HEK293T (cell line): ENCODE results near the gene CDV3.
"Not testable (repeated sequence)": the region's sequence is repeated elsewhere in the genome, so short reads cannot be mapped to it uniquely, and the experiment has no call there.

ENCODE experiments used
- CTCF ChIA-PET: fragments of 350-600 bp; formaldehyde crosslinking; extraction: SDS; loops from one replicate; lab custom pipeline; 2021; ENCODE audit warnings: antibody characterized with exemption, inconsistent platforms; lab: Yijun Ruan, JAX
- POLR2A ChIA-PET: fragments of 350-600 bp; formaldehyde crosslinking; extraction: SDS; loops from one replicate; lab custom pipeline; 2020; ENCODE audit warnings: antibody characterized with exemption, inconsistent platforms; lab: Yijun Ruan, JAX
- DNase-seq: peaks from one replicate; pipeline ENCODE4 v3.0.0; 2012; ENCODE audit warnings: mixed read lengths; ENCODE audit errors: extremely low spot score
- ARNT ChIP-seq: fragments of 450-650 bp; IDR thresholded peaks from 2 replicates; pipeline ENCODE4 v1.6.1; 2017; ENCODE audit warnings: mild to moderate bottlenecking
- BHLHE40 ChIP-seq: fragments of 450-650 bp; IDR thresholded peaks from 2 replicates; pipeline ENCODE4 v1.6.1; 2016; ENCODE audit warnings: mild to moderate bottlenecking, moderate library complexity, borderline replicate concordance
- CTBP1 ChIP-seq: fragments of 450-650 bp; IDR thresholded peaks from 2 replicates; pipeline ENCODE4 v1.6.1; 2016; ENCODE audit warnings: borderline replicate concordance
- ELF4 ChIP-seq: fragments of 450-650 bp; IDR thresholded peaks from 2 replicates; pipeline ENCODE4 v1.6.1; 2017; ENCODE audit warnings: antibody characterized with exemption
- FOXA1 ChIP-seq: fragments of 450-650 bp; IDR thresholded peaks from 2 replicates; pipeline ENCODE4 v1.6.1; 2016; ENCODE audit warnings: mild to moderate bottlenecking
- FOXK2 ChIP-seq: fragments of 450-650 bp; IDR thresholded peaks from 2 replicates; pipeline ENCODE4 v1.6.1; 2016; ENCODE audit warnings: mild to moderate bottlenecking
- FOXM1 ChIP-seq: fragments of 450-650 bp; IDR thresholded peaks from 2 replicates; pipeline ENCODE4 v1.6.1; 2017; ENCODE audit warnings: mild to moderate bottlenecking, borderline replicate concordance
- HDGF ChIP-seq: fragments of 450-650 bp; IDR thresholded peaks from 2 replicates; pipeline ENCODE4 v1.6.1; 2017; ENCODE audit warnings: antibody characterized with exemption, borderline replicate concordance
- L3MBTL2 ChIP-seq: fragments of 450-650 bp; conservative IDR thresholded peaks from 2 replicates; pipeline ENCODE4 v1.6.1; 2016; ENCODE audit warnings: mild to moderate bottlenecking
- LEF1 ChIP-seq: fragments of 450-650 bp; IDR thresholded peaks from 2 replicates; pipeline ENCODE4 v1.6.1; 2017; ENCODE audit warnings: mild to moderate bottlenecking, borderline replicate concordance
- NFRKB ChIP-seq: fragments of 450-650 bp; IDR thresholded peaks from 2 replicates; pipeline ENCODE4 v1.6.1; 2016; ENCODE audit warnings: mild to moderate bottlenecking, moderate library complexity
- SP1 ChIP-seq: fragments of 450-650 bp; IDR thresholded peaks from 2 replicates; pipeline ENCODE4 v1.6.1; 2017
- SUZ12 ChIP-seq: fragments of 450-650 bp; IDR thresholded peaks from 2 replicates; pipeline ENCODE4 v1.6.1; 2016; ENCODE audit warnings: mild to moderate bottlenecking
- TARDBP ChIP-seq: fragments of 450-650 bp; IDR thresholded peaks from 2 replicates; pipeline ENCODE4 v1.6.1; 2016
- ZNF384 ChIP-seq: fragments of 450-650 bp; IDR thresholded peaks from 2 replicates; pipeline ENCODE4 v1.6.1; 2016
- TF ChIP-seq, protein P1 (sequence below): fragments of 450-650 bp; IDR thresholded peaks from 2 replicates; pipeline ENCODE4 v1.6.1; 2016

Gene CDV3, protein sequence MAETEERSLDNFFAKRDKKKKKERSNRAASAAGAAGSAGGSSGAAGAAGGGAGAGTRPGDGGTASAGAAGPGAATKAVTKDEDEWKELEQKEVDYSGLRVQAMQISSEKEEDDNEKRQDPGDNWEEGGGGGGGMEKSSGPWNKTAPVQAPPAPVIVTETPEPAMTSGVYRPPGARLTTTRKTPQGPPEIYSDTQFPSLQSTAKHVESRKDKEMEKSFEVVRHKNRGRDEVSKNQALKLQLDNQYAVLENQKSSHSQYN

DNA sequence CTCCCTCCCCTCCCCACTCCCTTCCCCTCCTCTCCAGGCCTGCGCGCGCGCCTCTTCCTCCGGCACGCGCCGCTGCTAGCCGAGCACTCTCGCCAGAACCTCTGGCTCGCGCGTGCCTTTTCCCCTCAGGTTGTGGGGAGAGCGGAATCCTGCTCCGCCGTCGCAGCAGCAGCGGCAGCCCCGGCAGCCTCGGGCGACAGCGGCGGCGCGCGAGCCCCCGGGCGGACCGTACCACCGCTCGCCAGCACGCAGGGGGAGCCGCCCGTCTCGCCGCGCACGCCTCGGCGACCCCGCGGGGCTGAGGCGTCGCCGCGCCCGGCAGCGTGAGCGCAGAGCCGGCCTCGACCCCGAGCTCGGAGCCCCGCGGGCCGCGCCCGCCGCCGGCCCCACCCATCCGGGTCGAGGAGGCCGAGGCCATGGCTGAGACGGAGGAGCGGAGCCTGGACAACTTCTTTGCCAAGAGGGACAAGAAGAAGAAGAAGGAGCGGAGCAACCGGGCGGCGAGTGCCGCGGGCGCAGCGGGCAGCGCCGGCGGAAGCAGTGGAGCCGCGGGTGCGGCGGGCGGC, at the start of gene CDV3:
Gene CDV3, plus strand, starts transcription at position 58 of the 566 bp plus-strand sequence. Its CDS starts 359 bp downstream, at position 417.
- DNase-seq: peak; percentile 61
- ChIA-PET POLR2A (interaction anchor here (0.6 to 3.2 kb wide), 13 partner anchors 9 to 625 kb away, joined by 3 to 16 read pairs (median 3); no protein-coding TSS in a partner anchor), CTCF (no interaction called here)
- peak; percentile 12; the same call in 1 of the 2 replicates for TF ChIP-seq FOXM1
- TF ChIP-seq ARNT: peak; percentile 57; the same call in 1 of the 2 replicates
- TF ChIP-seq NFRKB: no peak

GRCh38 chr3:133523758-133524157, 49.7 kb upstream of the CDV3 start:
- POLR2A ChIA-PET, CTCF ChIA-PET, DNase-seq: not testable (repeated sequence)

GRCh38 chr3:133525435-133525834, 48.1 kb upstream of the CDV3 start:
- ChIA-PET POLR2A (no interaction called here), CTCF (no interaction called here)
- TF ChIP-seq FOXA1 (no peak), FOXM1 (no peak), FOXK2 (no peak), BHLHE40 (no peak), ZNF384 (no peak), SUZ12 (no peak), HDGF (no peak), TARDBP (no peak)
- TF ChIP-seq, protein P1, sequence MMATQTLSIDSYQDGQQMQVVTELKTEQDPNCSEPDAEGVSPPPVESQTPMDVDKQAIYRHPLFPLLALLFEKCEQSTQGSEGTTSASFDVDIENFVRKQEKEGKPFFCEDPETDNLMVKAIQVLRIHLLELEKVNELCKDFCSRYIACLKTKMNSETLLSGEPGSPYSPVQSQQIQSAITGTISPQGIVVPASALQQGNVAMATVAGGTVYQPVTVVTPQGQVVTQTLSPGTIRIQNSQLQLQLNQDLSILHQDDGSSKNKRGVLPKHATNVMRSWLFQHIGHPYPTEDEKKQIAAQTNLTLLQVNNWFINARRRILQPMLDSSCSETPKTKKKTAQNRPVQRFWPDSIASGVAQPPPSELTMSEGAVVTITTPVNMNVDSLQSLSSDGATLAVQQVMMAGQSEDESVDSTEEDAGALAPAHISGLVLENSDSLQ: no peak
- DNase-seq: no peak

- ChIA-PET POLR2A (no interaction called here), CTCF (no interaction called here)
- no peak for DNase-seq
- no peak for TF ChIP-seq FOXK2
- TF ChIP-seq HDGF: no peak
- TF ChIP-seq FOXM1: no peak
- no peak for TF ChIP-seq LEF1
- TF ChIP-seq NFRKB: no peak
- no peak for TF ChIP-seq FOXA1
- no peak for TF ChIP-seq SUZ12
- no peak for TF ChIP-seq ZNF384
- no peak for TF ChIP-seq TARDBP
- no peak for TF ChIP-seq CTBP1
- no peak for TF ChIP-seq SP1
- no peak for TF ChIP-seq L3MBTL2
- no peak for TF ChIP-seq ELF4
Observed at GRCh38 chr3:133527081-133527715, 46.3 kb upstream of the CDV3 start.

DNA sequence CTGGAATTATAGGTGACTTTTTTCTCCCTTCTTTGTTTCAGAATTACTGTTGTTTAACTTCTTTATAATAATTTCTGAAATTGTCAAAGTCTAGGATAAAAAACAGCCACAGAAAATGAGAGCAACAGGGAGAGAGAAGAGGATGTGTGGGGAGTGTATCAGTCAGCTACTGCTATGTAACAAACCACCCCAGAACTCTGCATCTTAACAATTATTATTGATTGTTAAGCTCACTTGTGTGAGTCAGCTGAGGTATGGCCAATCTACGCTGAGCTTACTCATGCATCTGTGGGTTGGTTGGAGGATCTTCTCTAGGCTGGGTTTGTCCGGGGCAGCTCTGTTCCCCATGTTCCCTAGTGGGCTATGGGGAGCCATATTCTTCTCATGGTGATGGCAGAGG, 43.7 kb upstream of the CDV3 start:
- TF ChIP-seq NFRKB (no peak), CTBP1 (no peak), ELF4 (no peak), L3MBTL2 (no peak), TARDBP (no peak), HDGF (no peak), FOXM1 (no peak), SP1 (no peak), ZNF384 (no peak), LEF1 (no peak), BHLHE40 (no peak), SUZ12 (no peak), FOXK2 (no peak)
- TF ChIP-seq, protein P1: no peak
- CTCF ChIA-PET: no interaction called here
- no peak for DNase-seq
- POLR2A ChIA-PET: no interaction called here

DNA sequence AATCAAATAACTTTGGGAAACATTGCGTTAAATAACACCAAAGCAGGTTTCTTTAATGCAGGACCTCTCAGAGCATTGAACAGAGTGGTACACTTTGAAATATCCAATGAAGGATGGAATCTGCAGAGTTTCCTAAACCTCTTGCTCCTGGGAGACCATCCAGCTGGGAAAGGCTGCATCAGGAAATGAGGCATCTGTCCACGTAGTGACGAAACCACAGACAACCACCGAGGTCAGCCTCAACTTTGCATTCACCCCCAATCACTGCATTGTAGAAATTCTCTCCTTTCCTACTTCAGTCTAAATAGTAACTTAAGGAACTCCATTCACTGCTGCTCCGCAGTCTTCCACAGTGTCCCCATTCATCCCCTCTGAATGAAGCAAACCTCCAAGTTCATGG, 41.5 kb upstream of the CDV3 start:
- ChIA-PET CTCF (no interaction called here), POLR2A (no interaction called here)
- no peak for DNase-seq
- TF ChIP-seq ELF4 (no peak), ZNF384 (no peak), FOXM1 (no peak), TARDBP (no peak), L3MBTL2 (no peak)

DNA sequence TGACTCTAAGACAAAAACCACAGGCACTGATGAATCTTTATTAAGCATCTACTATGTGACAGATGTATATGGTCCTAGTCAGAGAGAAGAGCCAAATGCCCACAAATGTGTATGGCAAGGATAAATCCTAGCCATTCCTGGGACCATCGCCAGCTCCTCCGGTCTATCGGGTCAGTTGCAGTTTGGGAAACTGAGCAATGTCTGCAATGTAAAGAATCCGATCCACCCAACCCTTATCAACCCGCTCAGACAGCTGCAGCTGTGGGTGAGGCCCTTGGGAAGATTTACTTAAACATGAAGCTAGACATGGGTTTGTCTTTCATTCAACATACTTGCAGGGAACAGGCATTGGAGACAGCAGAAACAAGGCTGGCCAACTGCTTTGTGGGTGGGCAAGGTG, 40.5 kb upstream of the CDV3 start:
- ChIA-PET POLR2A (no interaction called here), CTCF (no interaction called here)
- DNase-seq: no peak

More for the DNA sequence above, 40.5 kb upstream of the CDV3 start:
- TF ChIP-seq SP1 (no peak), FOXM1 (no peak), ZNF384 (no peak), LEF1 (no peak), L3MBTL2 (no peak), NFRKB (no peak)
